Measurements from ENCODE around the gene LAMA3.

- TF ChIP-seq POLR2A (IDR thresholded peaks at IDR 0.05; ENCODE audit: low read length) (no peak), GATA1 (IDR thresholded peaks at IDR 0.05; ENCODE audit: low read depth, low read length) (no peak)
These were observed 301.5 kb downstream of the LAMA3 start for GRCh38 chr18:23990474-23991410.

All from erythroblast (primary cell).